ENCODE results near the gene FUT8.

DNA sequence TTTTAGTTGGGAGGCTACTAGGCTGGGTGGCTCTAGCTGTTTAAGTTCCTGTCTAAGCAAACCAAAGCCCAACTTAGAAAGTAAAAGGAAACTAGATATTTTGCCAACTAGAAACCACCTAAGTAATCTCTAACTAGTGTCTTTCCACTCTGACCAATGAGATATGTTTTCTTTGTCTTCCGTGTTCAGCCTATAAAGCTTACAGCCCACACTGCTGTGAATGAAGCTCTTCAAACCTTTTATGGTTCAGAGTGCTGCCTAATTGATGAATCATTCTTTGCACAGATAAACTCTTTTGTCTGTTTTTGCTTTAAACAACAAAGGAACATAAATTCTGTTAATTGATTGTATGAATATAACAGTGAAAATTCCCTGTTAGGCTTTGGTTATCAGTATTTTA is 66.1 kb downstream of the FUT8 start:
- TF ChIP-seq, protein P1, sequence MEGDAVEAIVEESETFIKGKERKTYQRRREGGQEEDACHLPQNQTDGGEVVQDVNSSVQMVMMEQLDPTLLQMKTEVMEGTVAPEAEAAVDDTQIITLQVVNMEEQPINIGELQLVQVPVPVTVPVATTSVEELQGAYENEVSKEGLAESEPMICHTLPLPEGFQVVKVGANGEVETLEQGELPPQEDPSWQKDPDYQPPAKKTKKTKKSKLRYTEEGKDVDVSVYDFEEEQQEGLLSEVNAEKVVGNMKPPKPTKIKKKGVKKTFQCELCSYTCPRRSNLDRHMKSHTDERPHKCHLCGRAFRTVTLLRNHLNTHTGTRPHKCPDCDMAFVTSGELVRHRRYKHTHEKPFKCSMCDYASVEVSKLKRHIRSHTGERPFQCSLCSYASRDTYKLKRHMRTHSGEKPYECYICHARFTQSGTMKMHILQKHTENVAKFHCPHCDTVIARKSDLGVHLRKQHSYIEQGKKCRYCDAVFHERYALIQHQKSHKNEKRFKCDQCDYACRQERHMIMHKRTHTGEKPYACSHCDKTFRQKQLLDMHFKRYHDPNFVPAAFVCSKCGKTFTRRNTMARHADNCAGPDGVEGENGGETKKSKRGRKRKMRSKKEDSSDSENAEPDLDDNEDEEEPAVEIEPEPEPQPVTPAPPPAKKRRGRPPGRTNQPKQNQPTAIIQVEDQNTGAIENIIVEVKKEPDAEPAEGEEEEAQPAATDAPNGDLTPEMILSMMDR (IDR thresholded peaks at IDR 0.05): no peak
- no peak for TF ChIP-seq POLR2A (IDR thresholded peaks at IDR 0.05)

Data from suprapubic skin (tissue), 3 donors.